Left forelimb (tissue), 1 donor: ENCODE measurements around the gene CRKL.
"Not testable (repeated sequence)": the region's sequence is repeated elsewhere in the genome, so short reads cannot be mapped to it uniquely, and the experiment has no call there.

Experiments
- DNase-seq: peaks from one replicate; pipeline ENCODE4 v3.0.0-alpha.2; 2018; ENCODE audit warnings: low spot score

CRKL gene

GRCh38 chr22:20916916-20917810 is at the start of gene CRKL:
Gene CRKL (plus strand): TSS chr22:20917407. CDS start chr22:20917935, 528 bp downstream.
- DNase-seq, result peak; percentile 98

DNA sequence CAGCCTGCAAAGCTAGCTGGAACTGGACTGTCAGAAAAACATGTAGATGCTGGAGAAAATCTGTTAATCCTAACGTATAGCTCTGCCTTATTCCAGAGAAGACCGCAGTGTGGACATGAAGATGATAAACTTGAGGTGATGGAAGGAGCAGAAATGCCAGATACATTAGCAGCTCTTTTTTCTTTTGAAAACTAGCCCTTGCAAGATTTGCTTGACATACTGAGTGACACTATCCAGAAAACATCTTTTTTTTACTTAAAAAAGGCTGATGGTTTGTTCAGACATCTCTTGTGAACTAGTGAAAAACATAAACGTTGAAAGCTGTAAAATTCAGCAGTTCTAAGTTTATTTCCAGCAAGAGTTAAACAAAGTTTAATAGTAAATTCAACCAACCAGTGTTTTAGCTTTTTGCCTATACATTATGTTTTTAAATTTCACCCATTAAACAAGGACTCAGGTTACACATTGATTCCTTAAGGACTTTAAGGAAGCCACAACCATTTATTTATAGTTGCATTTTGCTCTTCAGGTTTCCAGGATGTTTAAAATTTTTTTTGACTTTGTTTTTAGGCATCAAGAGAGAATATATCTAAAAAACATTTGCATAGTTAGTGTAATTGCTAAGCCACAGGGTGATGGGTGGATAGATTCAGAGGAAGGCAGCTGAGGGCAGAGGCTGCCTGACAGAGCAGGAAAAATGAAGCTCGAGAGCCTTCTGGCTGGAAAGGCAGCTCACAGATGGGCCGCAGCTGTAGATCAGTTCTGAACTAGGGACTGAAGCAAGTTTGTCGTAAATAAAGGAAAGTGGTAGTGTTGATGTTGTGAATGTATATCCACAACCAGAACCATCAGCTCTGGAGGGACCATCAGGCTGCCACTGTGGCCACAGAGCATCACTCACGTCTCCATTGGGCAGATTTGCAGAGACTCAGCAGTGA is 48.9 kb upstream of the CRKL start:
- no peak for DNase-seq

DNA sequence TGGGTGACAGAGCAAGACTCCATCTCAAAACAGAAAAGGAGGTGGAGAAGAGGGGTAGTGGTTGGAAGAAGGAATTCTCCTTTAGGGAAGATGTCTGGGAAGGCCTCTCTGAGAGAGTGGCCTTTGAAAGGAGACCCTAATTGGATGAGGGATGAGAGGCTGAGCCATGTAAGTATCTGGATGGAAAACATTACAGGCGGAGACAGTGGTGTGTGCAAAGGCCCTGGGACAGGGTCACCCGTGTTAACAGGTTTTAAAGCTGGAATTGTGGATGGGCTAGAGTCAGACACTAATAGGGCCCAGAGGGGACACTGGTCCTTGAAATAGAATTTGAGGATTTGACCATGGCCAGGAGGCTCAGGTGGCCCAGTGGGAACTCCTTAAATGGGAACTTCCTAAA is 48.0 kb upstream of the CRKL start:
- DNase-seq, result no peak

DNA sequence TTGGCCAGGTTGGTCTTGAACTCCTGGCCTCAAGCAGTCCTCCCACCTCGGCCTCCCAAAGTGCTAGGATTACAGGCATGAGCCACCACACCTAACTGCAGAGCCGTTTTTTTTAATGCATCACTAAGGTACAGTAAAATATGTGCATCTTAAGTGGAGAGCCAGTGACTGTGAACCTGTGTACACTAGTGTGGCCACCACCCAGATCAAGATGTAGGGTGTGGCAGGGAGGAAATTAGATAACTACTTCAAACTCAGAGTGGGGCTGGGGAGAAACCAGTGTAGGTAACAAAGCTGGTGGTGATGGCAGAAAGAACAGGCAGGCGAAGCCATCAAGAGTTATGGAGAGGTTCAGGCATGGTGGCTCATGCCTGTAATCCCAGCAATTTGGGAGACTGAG is 44.0 kb upstream of the CRKL start:
- DNase-seq, result no peak

- no peak for DNase-seq
Measured at GRCh38 chr22:20875296-20875695, 41.9 kb upstream of the CRKL start.

GRCh38 chr22:20877715-20878114 is 39.5 kb upstream of the CRKL start:
- no peak for DNase-seq

- DNase-seq, result no peak
Measured at GRCh38 chr22:20881231-20881630, 36.0 kb upstream of the CRKL start.

DNA sequence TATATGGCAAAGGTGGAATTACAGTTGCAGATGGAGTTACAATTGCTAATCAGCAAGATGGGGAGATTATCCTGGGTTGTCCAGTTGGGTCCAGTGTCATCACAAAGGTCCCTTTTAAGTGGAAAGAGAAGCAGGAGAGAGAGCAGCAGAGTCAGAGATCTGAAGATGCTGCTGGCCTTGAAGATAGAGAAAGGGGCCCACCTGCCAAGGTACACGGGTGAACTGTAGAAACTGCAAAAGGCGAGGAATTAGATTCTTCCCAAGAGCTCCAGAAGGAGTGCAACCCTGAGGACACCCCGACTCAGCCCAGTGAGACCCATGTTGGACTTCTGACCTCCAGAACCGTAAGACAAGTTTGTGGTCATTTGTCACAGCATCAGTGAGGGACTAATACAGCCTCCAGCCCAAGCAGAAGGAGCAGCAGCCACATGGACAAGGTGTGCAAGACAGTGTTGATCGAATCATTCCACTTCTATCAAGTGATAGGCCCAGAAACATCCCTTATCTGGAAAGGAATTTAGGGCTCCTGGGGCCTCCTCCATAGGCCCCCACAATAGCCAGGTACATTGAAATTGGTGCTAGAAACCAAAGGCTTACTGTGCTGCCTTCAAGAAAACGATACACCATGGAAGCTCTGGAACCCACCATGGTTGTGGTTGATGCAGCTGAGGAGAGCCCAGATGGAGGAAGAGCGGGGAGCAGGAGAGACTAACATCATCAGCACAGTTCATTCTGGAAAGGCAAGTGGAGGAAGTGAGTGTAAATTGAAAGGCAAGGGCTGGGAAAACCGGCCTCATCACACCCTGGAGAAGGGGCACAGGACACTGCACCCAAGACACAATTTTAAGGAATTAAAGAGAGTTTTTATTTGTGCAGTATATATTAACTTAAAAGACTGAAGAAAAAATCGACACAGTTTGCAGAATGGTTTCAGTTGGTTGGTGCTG is 35.1 kb upstream of the CRKL start:
- no peak for DNase-seq

DNA sequence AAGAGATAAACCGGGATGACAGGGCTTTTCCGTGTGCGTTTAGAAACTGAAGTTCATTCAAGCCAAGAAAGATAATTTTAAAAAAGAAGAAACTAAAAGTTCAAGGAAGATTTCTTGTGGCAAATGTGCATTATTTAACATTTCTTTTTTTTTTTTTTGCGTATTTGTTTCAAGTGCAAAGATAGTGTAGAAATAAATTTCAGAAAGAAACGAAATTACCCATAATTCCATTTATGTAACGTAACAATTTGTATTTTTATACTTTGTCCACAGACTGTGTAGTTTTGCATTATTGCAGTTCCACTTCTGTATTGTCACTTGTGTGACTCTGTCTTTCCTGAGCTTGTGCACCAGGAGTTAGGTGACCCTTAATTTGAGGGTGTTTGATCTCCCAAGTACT is 34.4 kb upstream of the CRKL start:
- DNase-seq, result no peak

DNA sequence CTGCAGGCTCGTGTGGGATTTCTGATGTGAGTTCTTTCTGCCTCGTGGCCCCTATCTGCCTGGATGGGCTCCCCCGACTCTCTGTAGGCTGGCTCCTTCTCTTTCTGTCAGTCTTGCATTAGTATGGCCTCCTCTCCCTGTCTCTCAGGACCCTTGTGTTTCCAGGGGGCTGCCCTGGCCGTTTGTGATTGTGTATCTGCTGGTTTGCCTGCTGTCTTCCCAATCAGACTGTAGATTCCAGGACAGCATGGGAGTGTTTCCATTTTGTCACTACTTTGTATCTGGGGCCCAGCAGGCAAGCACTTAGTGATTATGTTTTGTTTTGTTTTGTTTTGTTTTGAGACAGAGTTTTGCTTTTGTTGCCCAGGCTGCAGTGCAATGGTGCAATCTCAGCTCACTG is 32.8 kb upstream of the CRKL start:
- DNase-seq, result no peak

DNA sequence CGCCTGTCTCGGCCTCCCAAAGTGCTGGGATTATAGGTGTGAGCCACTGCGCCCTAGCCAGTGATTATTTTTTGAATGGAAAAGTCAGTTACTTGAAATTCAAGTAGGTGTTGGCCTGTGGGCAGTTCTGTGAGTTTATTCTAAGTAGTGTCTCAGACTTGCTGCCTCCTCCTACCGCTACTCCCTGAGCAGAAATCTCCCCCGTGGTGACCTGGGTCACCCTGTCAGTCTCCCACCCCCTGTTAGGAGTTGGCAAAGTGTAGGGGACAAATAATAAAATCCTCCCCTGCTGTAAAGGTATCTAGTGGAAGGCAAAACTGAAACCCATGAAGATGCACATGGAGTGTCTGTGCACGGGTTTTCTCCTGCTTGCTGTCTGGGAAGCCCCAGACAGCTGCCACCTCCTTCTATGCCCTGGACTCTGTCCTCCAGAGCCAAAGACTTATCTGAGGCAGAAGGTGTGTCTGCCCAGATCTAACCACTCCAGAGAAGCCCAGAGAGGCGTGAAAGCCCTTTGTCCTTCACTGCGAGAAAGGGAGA is 32.1 kb upstream of the CRKL start:
- DNase-seq, result no peak

GRCh38 chr22:20885557-20886323 is 31.5 kb upstream of the CRKL start:
- DNase-seq, result peak; percentile 75

DNA sequence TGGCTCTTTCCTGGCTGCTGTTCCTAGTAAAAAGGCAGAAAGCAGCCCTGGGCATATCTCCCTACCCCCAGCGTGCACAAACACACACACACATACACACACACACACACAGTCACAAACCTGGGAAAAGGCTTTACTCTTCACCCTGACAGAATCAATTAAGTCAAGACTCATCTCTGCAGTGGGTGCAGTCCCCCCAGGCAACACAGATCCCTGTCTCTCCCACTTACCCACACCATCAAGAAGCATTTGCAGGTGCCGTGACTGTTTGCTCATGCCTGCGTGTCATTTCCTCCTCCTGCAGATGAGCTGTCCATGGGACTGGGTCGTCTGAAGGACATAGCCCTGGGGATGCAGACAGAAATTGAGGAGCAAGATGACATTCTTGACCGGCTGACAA is 29.8 kb upstream of the CRKL start:
- DNase-seq, result no peak

DNA sequence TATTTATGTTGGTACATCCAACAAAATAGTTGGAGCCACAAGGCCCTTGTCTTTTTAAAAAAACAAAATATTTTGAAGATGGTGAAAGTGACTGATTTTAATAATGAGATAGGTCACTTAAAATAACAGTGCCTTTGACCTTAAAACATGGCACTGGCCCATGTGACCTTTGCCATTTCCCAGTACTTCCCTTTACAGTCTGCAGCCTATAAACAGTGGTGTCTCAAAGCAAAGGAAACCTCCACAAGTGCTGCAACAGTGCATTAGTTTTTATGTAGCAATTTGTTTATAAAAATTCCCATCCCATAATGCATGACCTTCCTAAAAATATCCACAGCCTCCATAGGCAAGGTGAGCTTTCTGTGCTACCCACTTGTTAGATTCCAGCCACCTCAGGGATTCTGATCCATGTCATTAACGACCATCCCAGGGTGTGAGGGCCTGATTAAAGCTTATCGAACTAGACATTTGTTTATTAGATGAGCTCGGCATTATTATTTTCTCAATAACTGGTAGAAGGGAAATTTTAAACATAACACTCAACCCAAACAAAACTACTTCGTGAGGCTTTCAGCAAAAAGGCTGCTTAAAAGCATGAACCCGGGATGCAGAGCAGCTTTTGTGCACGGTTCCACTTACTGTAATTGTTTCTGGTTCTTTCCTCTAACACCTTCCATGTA is 28.0 kb upstream of the CRKL start:
- DNase-seq, result no peak

DNA sequence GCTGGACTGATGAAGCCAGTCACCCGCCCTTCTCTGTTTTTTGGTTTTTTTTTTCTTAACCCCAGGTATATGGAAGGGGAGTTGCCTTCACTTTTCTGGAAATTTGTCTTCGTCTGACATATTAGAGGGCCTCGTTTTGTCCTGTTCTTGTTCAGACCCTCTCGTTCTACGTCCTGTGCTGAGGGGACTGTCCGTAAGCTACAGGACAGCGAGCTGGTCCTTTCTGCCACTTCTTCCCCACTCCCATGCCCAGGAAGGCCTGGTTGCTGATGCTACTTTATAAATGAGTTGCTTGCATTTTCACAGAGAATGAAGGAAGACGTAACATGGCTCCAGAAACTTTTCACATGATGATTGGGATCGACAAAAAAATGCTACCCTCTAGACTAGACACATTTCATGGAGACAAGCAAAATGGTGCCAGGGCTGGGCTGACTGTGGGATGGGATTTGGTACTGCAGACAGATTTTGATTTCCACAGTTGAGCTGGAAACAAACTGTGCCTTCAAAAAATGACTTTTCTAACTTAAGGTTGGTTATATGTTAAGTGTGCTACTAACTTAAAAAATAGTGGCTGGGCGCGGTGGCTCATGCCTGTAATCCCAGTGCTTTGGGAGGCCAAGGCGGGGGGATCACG is 27.2 kb upstream of the CRKL start:
- no peak for DNase-seq

- no peak for DNase-seq
Measured at GRCh38 chr22:20890975-20891374, 26.2 kb upstream of the CRKL start.

GRCh38 chr22:20897737-20898136 is 19.5 kb upstream of the CRKL start:
- DNase-seq, result not testable (repeated sequence)

DNA sequence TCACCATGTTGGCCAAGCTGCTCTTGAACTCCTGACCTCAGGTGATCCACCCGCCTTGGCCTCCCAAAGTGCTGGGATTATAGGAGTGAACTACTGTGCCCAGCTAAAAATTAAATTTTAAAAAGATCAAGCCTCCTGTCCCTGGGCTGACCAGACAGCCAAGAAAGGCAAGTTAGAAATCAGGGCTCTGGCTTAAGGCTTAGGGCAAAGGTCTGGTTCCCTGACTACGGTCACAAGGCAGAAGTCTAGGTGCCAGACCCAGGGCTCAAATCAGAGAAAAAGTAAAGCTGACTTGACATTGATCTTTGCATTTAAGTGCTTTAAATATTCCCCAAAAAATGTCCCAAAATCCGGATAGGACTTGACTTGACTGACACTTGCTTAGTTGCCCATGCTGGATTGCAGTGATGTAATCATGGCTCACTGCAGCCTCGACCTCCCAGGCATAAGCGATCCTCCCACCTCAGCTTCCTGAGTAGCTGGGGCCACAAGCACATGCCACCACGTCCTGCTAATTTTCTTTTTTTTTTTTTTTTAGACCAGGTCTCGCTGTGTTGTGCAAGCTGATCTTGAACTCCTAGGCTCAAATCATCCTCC is 17.3 kb upstream of the CRKL start:
- no peak for DNase-seq
